ENCODE results near the gene ITGAE.

- TF ChIP-seq CTCF (IDR thresholded peaks at IDR 0.05; ENCODE audit: low read length), result no peak
- no peak for TF ChIP-seq EZH2 (optimal IDR thresholded peaks at IDR 0.05; ENCODE audit: low read depth, low read length)
Observed at GRCh38 chr17:3695723-3696411, 105.1 kb downstream of the ITGAE start, which contains the start of gene P2RX5.
